GM23248 (cell line): ENCODE data around the gene CAMKMT.

Experiments
- EZH2 ChIP-seq: fragments of 200-600 bp; sonication (generic); IDR thresholded peaks from 2 replicates; pipeline ENCODE4 v1.6.1; 2018; ENCODE audit warnings: antibody characterized with exemption, mild to moderate bottlenecking; ENCODE audit not compliant: insufficient read depth, poor library complexity, severe bottlenecking
- EZH2phosphoT487 ChIP-seq: fragments of 200-600 bp; sonication (generic); IDR thresholded peaks from 2 replicates; pipeline ENCODE4 v1.6.1; 2018; ENCODE audit warnings: antibody characterized with exemption, moderate library complexity, mild to moderate bottlenecking, low read depth; ENCODE audit not compliant: insufficient read depth

DNA sequence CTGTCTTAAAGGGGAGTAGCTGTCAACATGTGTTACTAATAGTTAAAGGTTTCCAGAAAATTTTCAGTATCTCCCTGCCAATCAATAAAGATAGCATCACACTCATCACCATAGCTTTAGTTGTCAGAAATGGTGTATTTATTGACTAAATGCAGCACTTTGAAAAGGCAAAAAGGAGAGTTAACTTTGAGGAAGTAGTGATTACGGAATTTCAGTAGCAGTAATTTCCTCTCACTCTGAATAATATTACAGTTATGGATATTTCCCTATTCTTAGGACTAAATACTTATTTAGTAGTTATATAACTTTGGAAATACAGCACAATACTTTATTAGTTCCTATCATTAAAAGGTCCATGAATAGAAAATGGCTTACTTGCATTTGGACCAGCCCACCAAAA, 250.5 kb downstream of the CAMKMT start:
- TF ChIP-seq EZH2 = no peak
- TF ChIP-seq EZH2phosphoT487 = no peak
